Testis (tissue), 2 donors: ENCODE measurements around the gene LDHAL6B.

Experiments used
- CTCF ChIP-seq, 3 experiments: fragments of 450-650 bp in 2 of 3; fragments of 200-600 bp in 1 of 3; sonication (generic) in 1 of 3; IDR thresholded peaks; one replicate each; pipeline ENCODE4 v1.5.1; 2016 to 2019; ENCODE audit warnings: antibody characterized with exemption in 3 of 3, mild to moderate bottlenecking in 2 of 3, moderate library complexity in 1 of 3
- POLR2A ChIP-seq: fragments of 450-650 bp; IDR thresholded peaks from one replicate; pipeline ENCODE4 v1.6.1; 2017; ENCODE audit warnings: antibody characterized with exemption, mild to moderate bottlenecking, moderate library complexity

GRCh38 chr15:59222906-59223550 is 16.4 kb downstream of the LDHAL6B start:
- TF ChIP-seq CTCF (IDR thresholded peaks at IDR 0.05) (no peak), POLR2A (no peak)
